ENCODE data around the gene CDH19. TPM values are rescaled to one million over a fixed set of nuclear protein-coding genes. Genes with fewer than 3 reads are reported as not detected.

The CDH19 gene
- total and polyA plus RNA-seq, 4 experiments from 2014 or later = not detected

DNA sequence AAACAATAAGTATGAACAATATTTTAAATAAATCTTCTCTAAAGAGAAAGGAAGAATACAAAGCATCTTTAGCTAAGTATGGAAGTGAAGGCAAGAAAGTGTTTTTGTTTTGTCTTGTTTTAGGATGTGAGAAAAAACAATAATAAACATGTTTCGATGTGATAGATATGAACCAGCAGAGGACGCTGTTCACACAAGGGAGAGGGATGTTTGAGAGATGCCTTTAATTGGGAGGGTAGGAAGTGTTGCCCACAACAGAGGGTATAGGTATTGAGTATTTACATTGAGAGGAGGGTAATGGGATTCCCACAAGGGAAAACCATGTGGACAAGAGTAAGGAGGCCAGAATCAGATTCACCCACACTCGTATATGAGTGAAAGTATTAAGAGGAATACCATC, 55.1 kb downstream of the CDH19 start:
- no peak for DNase-seq
- ChIA-PET POLR2A (ENCODE audit: partially characterized antibody) (no interaction called here), CTCF (ENCODE audit: partially characterized antibody) (no interaction called here)
- H3K4me1 Mint-ChIP-seq = no peaks in the 10 kb centered on the region
- peaks cover 1 to 16% (median 6%) of the 10 kb centered on the region in 8 donors for H3K9me3 Mint-ChIP-seq
- peak overlapping the region in 1 of 7 donors; percentile 50 for H3K27ac Mint-ChIP-seq
- H3K27me3 Mint-ChIP-seq = no peaks in the 10 kb centered on the region
- Histone ChIP-seq H3K4me1 (ENCODE audit: insufficient read depth, low read length) (no peaks in the 10 kb centered on the region), H3K27me3 (ENCODE audit: insufficient read depth, low read length) (no peaks in the 10 kb centered on the region), H3K36me3 (ENCODE audit: insufficient read depth, low read length) (no peaks in the 10 kb centered on the region), H3K27ac (ENCODE audit: low read depth, low read length) (no peak overlapping the region), H3K9me3 (ENCODE audit: control insufficient read depth in 1 of 2, low read length in 2 of 2) (no peaks in the 10 kb centered on the region), H3K4me3 (ENCODE audit: low read length in 2 of 2) (no peak overlapping the region)
- no peaks in the 10 kb centered on the region for H3K36me3 Mint-ChIP-seq
- intact Hi-C loops (cut with micrococcal nuclease) = no loop called here
- H3K4me3 Mint-ChIP-seq = no peak overlapping the region

DNA sequence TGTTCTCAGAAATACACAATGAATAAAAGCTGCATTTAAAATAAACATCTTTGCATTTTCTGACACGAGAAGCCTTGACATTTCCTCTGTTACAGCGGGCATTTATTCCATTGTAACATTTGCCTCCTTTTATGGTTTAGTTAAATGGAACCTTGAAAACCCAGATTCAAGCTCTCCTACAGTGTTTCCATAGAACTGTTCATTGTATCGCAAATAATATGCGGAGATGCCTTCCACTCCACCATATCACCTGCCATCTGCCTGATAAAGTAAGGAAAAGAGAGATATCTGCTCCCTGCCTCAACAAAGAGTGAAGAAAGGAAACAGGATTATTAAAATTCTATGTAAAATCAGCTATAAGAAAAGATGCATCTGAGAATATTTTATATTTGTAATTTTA, 69.8 kb downstream of the CDH19 start:
- no peaks in the 10 kb centered on the region for H3K27me3 ChIP-seq (ENCODE audit: insufficient read depth, low read length)
- POLR2A ChIA-PET (ENCODE audit: partially characterized antibody) = no interaction called here
- H3K9me3 ChIP-seq (ENCODE audit: control insufficient read depth in 1 of 2, low read length in 2 of 2) = no peaks in the 10 kb centered on the region
- Mint-ChIP-seq H3K9me3 (peaks cover 0 to 2% (median 0%) of the 10 kb centered on the region in 8 donors), H3K27ac (no peak overlapping the region), H3K4me3 (no peak overlapping the region), H3K36me3 (no peaks in the 10 kb centered on the region), H3K4me1 (no peaks in the 10 kb centered on the region), H3K27me3 (no peaks in the 10 kb centered on the region)
- H3K4me3 ChIP-seq (ENCODE audit: low read length in 2 of 2) = no peak overlapping the region
- no peak overlapping the region for H3K27ac ChIP-seq (ENCODE audit: low read depth, low read length)
- DNase-seq = no peak
- CTCF ChIA-PET (ENCODE audit: partially characterized antibody) = no interaction called here
- intact Hi-C loops (cut with micrococcal nuclease) = no loop called here
- no peaks in the 10 kb centered on the region for H3K36me3 ChIP-seq (ENCODE audit: insufficient read depth, low read length)
- no peaks in the 10 kb centered on the region for H3K4me1 ChIP-seq (ENCODE audit: insufficient read depth, low read length)

- Histone ChIP-seq H3K36me3 (ENCODE audit: insufficient read depth, low read length) (no peaks in the 10 kb centered on the region), H3K27ac (ENCODE audit: low read depth, low read length) (no peak overlapping the region), H3K4me3 (ENCODE audit: low read length in 2 of 2) (no peak overlapping the region), H3K4me1 (ENCODE audit: insufficient read depth, low read length) (no peaks in the 10 kb centered on the region), H3K27me3 (ENCODE audit: insufficient read depth, low read length) (no peaks in the 10 kb centered on the region), H3K9me3 (ENCODE audit: control insufficient read depth in 1 of 2, low read length in 2 of 2) (no peaks in the 10 kb centered on the region)
- DNase-seq = no peak
- Mint-ChIP-seq H3K27me3 (no peaks in the 10 kb centered on the region), H3K4me1 (no peaks in the 10 kb centered on the region), H3K4me3 (no peak overlapping the region), H3K36me3 (no peaks in the 10 kb centered on the region), H3K9me3 (peaks cover 0 to 2% (median 0%) of the 10 kb centered on the region in 8 donors), H3K27ac (no peak overlapping the region)
- intact Hi-C loops (cut with micrococcal nuclease) = no loop called here
- CTCF ChIA-PET (ENCODE audit: partially characterized antibody) = no interaction called here
- POLR2A ChIA-PET (ENCODE audit: partially characterized antibody) = no interaction called here
Observed at GRCh38 chr18:66533693-66534092, 70.2 kb downstream of the CDH19 start.

- Histone ChIP-seq H3K4me3 (ENCODE audit: low read length in 2 of 2) (no peak overlapping the region), H3K27ac (ENCODE audit: low read depth, low read length) (no peak overlapping the region), H3K4me1 (ENCODE audit: insufficient read depth, low read length) (no peaks in the 10 kb centered on the region), H3K27me3 (ENCODE audit: insufficient read depth, low read length) (no peaks in the 10 kb centered on the region), H3K9me3 (ENCODE audit: control insufficient read depth in 1 of 2, low read length in 2 of 2) (no peaks in the 10 kb centered on the region), H3K36me3 (ENCODE audit: insufficient read depth, low read length) (no peaks in the 10 kb centered on the region)
- Mint-ChIP-seq H3K4me1 (no peaks in the 10 kb centered on the region), H3K9me3 (peaks cover 0 to 7% (median 1%) of the 10 kb centered on the region in 8 donors), H3K4me3 (no peak overlapping the region), H3K27ac (no peak overlapping the region), H3K27me3 (no peaks in the 10 kb centered on the region), H3K36me3 (no peaks in the 10 kb centered on the region)
- CTCF ChIA-PET (ENCODE audit: partially characterized antibody) = no interaction called here
- intact Hi-C loops (cut with micrococcal nuclease) = no loop called here
- POLR2A ChIA-PET (ENCODE audit: partially characterized antibody) = no interaction called here
- no peak for DNase-seq
Observed at GRCh38 chr18:66523219-66523991, 80.5 kb downstream of the CDH19 start.

GRCh38 chr18:66513996-66514395, 89.9 kb downstream of the CDH19 start:
- H3K27ac ChIP-seq (ENCODE audit: low read depth, low read length) = no peak overlapping the region
- ChIA-PET POLR2A (ENCODE audit: partially characterized antibody) (no interaction called here), CTCF (ENCODE audit: partially characterized antibody) (no interaction called here)
- H3K4me1 ChIP-seq (ENCODE audit: insufficient read depth, low read length) = no peaks in the 10 kb centered on the region
- H3K36me3 Mint-ChIP-seq = no peaks in the 10 kb centered on the region
- H3K27me3 Mint-ChIP-seq = no peaks in the 10 kb centered on the region
- H3K4me3 ChIP-seq (ENCODE audit: low read length in 2 of 2) = no peak overlapping the region
- no peak overlapping the region for H3K4me3 Mint-ChIP-seq
- no peak overlapping the region for H3K27ac Mint-ChIP-seq
- no peaks in the 10 kb centered on the region for H3K4me1 Mint-ChIP-seq
- H3K9me3 Mint-ChIP-seq = peaks cover 0 to 2% (median under 1%) of the 10 kb centered on the region in 8 donors
- intact Hi-C loops (cut with micrococcal nuclease) = no loop called here
- DNase-seq = no peak
- H3K9me3 ChIP-seq (ENCODE audit: control insufficient read depth in 1 of 2, low read length in 2 of 2) = no peaks in the 10 kb centered on the region
- no peaks in the 10 kb centered on the region for H3K27me3 ChIP-seq (ENCODE audit: insufficient read depth, low read length)
- H3K36me3 ChIP-seq (ENCODE audit: insufficient read depth, low read length) = no peaks in the 10 kb centered on the region

- Histone ChIP-seq H3K27ac (ENCODE audit: low read depth, low read length) (no peak overlapping the region), H3K9me3 (ENCODE audit: control insufficient read depth in 1 of 2, low read length in 2 of 2) (no peaks in the 10 kb centered on the region), H3K4me3 (ENCODE audit: low read length in 2 of 2) (no peak overlapping the region), H3K36me3 (ENCODE audit: insufficient read depth, low read length) (no peaks in the 10 kb centered on the region), H3K4me1 (ENCODE audit: insufficient read depth, low read length) (no peaks in the 10 kb centered on the region), H3K27me3 (ENCODE audit: insufficient read depth, low read length) (no peaks in the 10 kb centered on the region)
- no peak for DNase-seq
- intact Hi-C loops (cut with micrococcal nuclease) = no loop called here
- CTCF ChIA-PET (ENCODE audit: partially characterized antibody) = no interaction called here
- no peaks in the 10 kb centered on the region for H3K4me1 Mint-ChIP-seq
- H3K9me3 Mint-ChIP-seq = peaks cover 0 to 2% (median 0%) of the 10 kb centered on the region in 8 donors
- POLR2A ChIA-PET (ENCODE audit: partially characterized antibody) = no interaction called here
- H3K27ac Mint-ChIP-seq = no peak overlapping the region
- no peaks in the 10 kb centered on the region for H3K27me3 Mint-ChIP-seq
- H3K4me3 Mint-ChIP-seq = no peak overlapping the region
- no peaks in the 10 kb centered on the region for H3K36me3 Mint-ChIP-seq
Observed at GRCh38 chr18:66511792-66512191, 92.1 kb downstream of the CDH19 start.

- POLR2A ChIA-PET (ENCODE audit: partially characterized antibody) = no interaction called here
Observed at GRCh38 chr18:66511289-66511688, 92.6 kb downstream of the CDH19 start.

More at GRCh38 chr18:66511289-66511688, 92.6 kb downstream of the CDH19 start:
- intact Hi-C loops (cut with micrococcal nuclease) = no loop called here
- Histone ChIP-seq H3K4me1 (ENCODE audit: insufficient read depth, low read length) (no peaks in the 10 kb centered on the region), H3K9me3 (ENCODE audit: control insufficient read depth in 1 of 2, low read length in 2 of 2) (no peaks in the 10 kb centered on the region), H3K36me3 (ENCODE audit: insufficient read depth, low read length) (no peaks in the 10 kb centered on the region), H3K27me3 (ENCODE audit: insufficient read depth, low read length) (no peaks in the 10 kb centered on the region), H3K4me3 (ENCODE audit: low read length in 2 of 2) (no peak overlapping the region), H3K27ac (ENCODE audit: low read depth, low read length) (no peak overlapping the region)
- Mint-ChIP-seq H3K36me3 (no peaks in the 10 kb centered on the region), H3K4me1 (no peaks in the 10 kb centered on the region), H3K27ac (no peak overlapping the region), H3K27me3 (no peaks in the 10 kb centered on the region), H3K9me3 (peaks cover 0 to 2% (median 0%) of the 10 kb centered on the region in 8 donors), H3K4me3 (no peak overlapping the region)
- DNase-seq = no peak
- CTCF ChIA-PET (ENCODE audit: partially characterized antibody) = no interaction called here

Measured in CD4-positive, alpha-beta memory T cell (primary cell).